Melanocyte of skin (primary cell): Measurements from ENCODE around the gene KIF24. TPM values are rescaled to one million over a fixed set of nuclear protein-coding genes. Genes with fewer than 3 reads are reported as not detected.

Experiments
- small RNA-seq, 2 donors: library from RNA; depleted of rRNA; stranded (forward); fragments of <200 nt; gene quantifications; one replicate each; pipeline ENCODE3, GENCODE V24; 2012
- total RNA-seq, 2 donors: library from RNA; depleted of rRNA; stranded (reverse); fragments of >200 nt; gene quantifications; 2 replicates each; pipeline ENCODE4 v1.2.3, GENCODE V29; 2012

KIF24 gene
- total RNA-seq: 1 to 10 TPM; 5.5 to 7.7 TPM

DNA sequence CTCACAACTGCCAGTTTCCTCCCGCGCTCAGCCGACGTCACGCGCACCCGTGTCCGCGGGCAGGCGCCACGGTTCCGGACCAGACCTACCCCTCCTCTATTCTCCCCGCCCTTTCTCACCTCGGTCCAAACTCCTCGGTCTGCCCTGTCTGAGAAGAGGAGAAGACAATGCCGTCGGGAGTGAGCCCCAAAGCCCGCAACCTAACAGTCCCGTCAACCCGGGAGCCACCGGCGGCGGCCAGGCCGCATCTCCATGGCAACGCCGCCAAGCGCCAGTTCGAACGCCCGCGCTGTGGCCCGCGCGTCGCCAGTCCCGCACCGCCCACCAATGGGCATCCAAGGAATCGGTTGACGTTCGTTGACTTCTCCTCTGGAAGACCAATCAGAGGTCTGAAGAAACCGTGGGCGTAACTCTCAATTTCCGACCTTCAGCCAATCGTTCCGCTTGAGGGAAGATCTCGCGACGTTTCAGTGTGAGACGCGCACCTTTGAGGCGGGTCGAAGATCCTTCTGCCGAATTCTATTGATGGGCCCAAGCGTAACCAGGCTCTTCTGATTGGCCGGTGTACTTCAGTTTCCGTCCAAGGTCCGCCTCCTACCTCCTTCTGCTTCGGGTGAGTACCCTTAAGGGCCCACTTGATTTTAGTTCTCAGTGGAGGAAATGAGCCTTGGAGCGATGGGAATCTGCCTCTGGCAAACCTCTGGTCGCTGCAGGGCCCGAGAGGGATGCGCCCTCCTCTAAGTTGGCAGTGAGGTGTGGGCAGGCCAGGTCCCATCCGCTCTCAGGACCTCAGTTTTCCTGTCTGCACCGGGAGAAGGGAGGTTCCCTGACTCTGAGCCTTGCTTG is at the start of gene KIF24, which contains the start of gene NUDT2:
KIF24 (minus strand) TSS at position 282 of the 846 bp plus-strand sequence. CDS start 17,922 bp downstream, outside the sequence.
NUDT2 (plus strand) TSS at position 583 of the 846 bp plus-strand sequence. CDS start 9,471 bp downstream, outside the sequence.

GRCh38 chr9:34376596-34377403 is 47.7 kb upstream of the KIF24 start, which contains the start of gene MYORG:
Gene MYORG (minus strand): TSS chr9:34376898. CDS start chr9:34372943, 3,955 bp downstream.

Small RNAs within 50 kb of the gene (small RNA-seq; reads per million reads assigned to genes)
- gene RNU2-50P: 0.06 to 0.30 reads per million in 2 donors

Other genes with a start within 250 kb of the KIF24 start
- 10 to 100 TPM; 23.4 to 33.6 TPM for gene DCAF12, start 202.6 kb downstream of the KIF24 start, total RNA-seq
- gene UBAP1, start 150.2 kb downstream of the KIF24 start, total RNA-seq: 10 to 100 TPM; 28.3 to 36.5 TPM
- 10 to 100 TPM; 12.7 to 22.6 TPM for gene NUDT2, start 301 bp upstream of the KIF24 start, total RNA-seq
- 1 to 10 TPM in 1 of 2 donors, under 1 TPM in 1; 0.67 to 5.5 TPM for gene MYORG, start 47.6 kb upstream of the KIF24 start, total RNA-seq
- 10 to 100 TPM; 16.0 to 18.2 TPM for gene FAM219A, start 129.3 kb upstream of the KIF24 start, total RNA-seq
- gene DNAI1, start 129.5 kb upstream of the KIF24 start, total RNA-seq: not detected
- 1 to 10 TPM in 1 of 2 donors, under 1 TPM in 1; 0.67 to 1.4 TPM for gene ENHO, start 193.7 kb upstream of the KIF24 start, total RNA-seq